Osteoblast (primary cell): Measurements from ENCODE around the gene PLGRKT. TPM values are rescaled to one million over a fixed set of nuclear protein-coding genes. Genes with fewer than 3 reads are reported as not detected.
A peak's percentile ranks its signal among the peaks of the same experiment; 100 is the strongest.

ENCODE experiments used
- DNase-seq: peaks from one replicate; pipeline ENCODE4 v3.0.0; 2011; ENCODE audit warnings: low spot score, mixed read lengths; ENCODE audit not compliant: insufficient read length; ENCODE audit errors: missing footprints
- H2AFZ ChIP-seq: 2 replicates; pipeline ENCODE4 v1.6.0; 2011; ENCODE audit warnings: mild to moderate bottlenecking, low read length
- H3K27ac ChIP-seq: 2 replicates; pipeline ENCODE4 v1.5.1; 2011; ENCODE audit warnings: mild to moderate bottlenecking, low read depth, low read length, moderate library complexity
- H3K27me3 ChIP-seq: 2 replicates; pipeline ENCODE4 v1.6.0; 2012; ENCODE audit warnings: mild to moderate bottlenecking, control low read depth, inconsistent platforms, low read length, moderate library complexity; ENCODE audit not compliant: insufficient read depth
- H3K36me3 ChIP-seq: 2 replicates; pipeline ENCODE4 v1.5.1; 2011; ENCODE audit warnings: mild to moderate bottlenecking, low read length, control low read depth, moderate library complexity; ENCODE audit not compliant: insufficient read depth
- H3K4me1 ChIP-seq: 2 replicates; pipeline ENCODE4 v1.5.1; 2011; ENCODE audit warnings: mild to moderate bottlenecking, low read length, control low read depth, moderate library complexity; ENCODE audit not compliant: insufficient read depth
- H3K4me2 ChIP-seq: 2 replicates; pipeline ENCODE4 v1.6.0; 2011; ENCODE audit warnings: mild to moderate bottlenecking, low read length; ENCODE audit not compliant: insufficient read depth
- H3K4me3 ChIP-seq: fragments of 200-600 bp; sonication (generic); 3 replicates; pipeline ENCODE4 v1.5.1; 2012; ENCODE audit warnings: mild to moderate bottlenecking, low read length, inconsistent platforms; ENCODE audit not compliant: insufficient read depth
- H3K79me2 ChIP-seq: 2 replicates; pipeline ENCODE4 v1.6.0; 2012; ENCODE audit warnings: mild to moderate bottlenecking, low read length, control low read depth, inconsistent platforms; ENCODE audit not compliant: insufficient read depth
- H3K9me3 ChIP-seq: 2 replicates; pipeline ENCODE4 v1.5.1; 2011; ENCODE audit warnings: low read depth, low read length, control low read depth
- H4K20me1 ChIP-seq: 2 replicates; pipeline ENCODE4 v1.6.0; 2012; ENCODE audit warnings: mild to moderate bottlenecking, low read length, control low read depth; ENCODE audit not compliant: insufficient read depth
- CTCF ChIP-seq: IDR thresholded peaks from 2 replicates; pipeline ENCODE4 v1.5.1; 2011; ENCODE audit warnings: mild to moderate bottlenecking, low read depth, low read length, moderate library complexity; ENCODE audit errors: extremely low read depth
- total RNA-seq: library from RNA; depleted of rRNA; stranded (reverse); fragments of >200 nt; gene quantifications from 2 replicates; pipeline ENCODE4 v1.2.3, GENCODE V29; 2012

The PLGRKT gene
- total RNA-seq, 1 donor = 15.6 TPM

DNA sequence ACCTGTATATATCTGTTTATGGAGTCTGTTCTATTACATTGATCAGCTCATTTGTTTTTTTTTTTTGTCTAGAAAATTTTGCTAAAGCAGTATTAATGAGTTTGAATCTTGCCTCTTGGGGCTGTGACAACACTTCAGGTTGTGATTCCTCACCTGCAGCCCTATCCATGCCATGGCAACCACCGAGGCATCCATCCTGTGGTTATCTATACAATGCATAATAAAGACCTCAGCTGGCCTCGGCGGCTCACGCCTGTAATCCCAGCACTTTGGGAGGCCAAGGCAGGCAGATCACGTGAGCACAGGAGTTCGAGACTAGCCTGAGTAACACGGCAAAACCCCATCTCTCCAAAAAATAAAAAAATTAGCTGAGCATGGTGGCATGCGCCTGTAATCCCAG, 44.5 kb upstream of the PLGRKT start:
- Histone ChIP-seq H3K27ac (no peak overlapping the region), H3K9me3 (no peaks in the 10 kb centered on the region)

DNA sequence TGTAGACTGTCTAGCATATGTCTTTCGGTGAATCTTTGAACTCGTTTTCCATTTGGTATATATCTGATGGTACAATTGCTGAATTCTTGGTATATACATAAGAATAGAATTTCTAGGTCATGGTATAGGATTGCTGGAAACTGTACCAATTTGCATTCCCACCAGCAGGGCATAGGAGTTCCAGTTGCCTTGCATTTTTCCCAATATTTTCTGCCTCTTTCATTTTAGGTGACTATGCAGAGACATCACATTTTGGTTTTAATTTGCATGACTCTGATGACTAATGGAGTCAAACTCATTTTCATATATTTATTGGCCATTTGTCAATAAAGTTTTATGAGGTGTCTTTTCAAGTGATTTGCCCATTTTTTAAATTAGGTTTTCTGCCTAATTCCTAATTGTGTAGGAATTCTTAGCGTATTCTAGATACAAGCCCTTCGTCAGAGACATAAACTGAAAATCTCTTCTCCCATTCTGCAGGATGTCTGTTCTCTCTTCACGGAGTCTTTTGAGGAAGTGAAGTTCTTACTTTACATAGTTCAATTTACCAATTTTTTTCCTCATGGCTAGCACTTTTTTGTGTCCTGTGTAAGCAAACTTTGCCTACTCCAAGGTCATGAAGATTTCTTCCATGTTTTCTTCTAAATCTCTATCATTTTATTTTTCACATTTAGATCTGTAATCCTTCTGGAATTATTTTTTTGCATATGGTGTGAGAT, 43.8 kb upstream of the PLGRKT start:
- no peaks in the 10 kb centered on the region for H4K20me1 ChIP-seq
- H3K4me1 ChIP-seq = no peaks in the 10 kb centered on the region
- no peak overlapping the region for H3K4me3 ChIP-seq
- TF ChIP-seq CTCF = peak; percentile 28
- H3K9me3 ChIP-seq = no peaks in the 10 kb centered on the region
- no peak for DNase-seq
- no peak overlapping the region for H3K27ac ChIP-seq
- no peak overlapping the region for H3K4me2 ChIP-seq
- no peaks in the 10 kb centered on the region for H3K79me2 ChIP-seq
- H3K27me3 ChIP-seq = no peaks in the 10 kb centered on the region
- H2AFZ ChIP-seq = no peak overlapping the region
- H3K36me3 ChIP-seq = no peaks in the 10 kb centered on the region

More for the DNA sequence above, 44.5 kb upstream of the PLGRKT start:
- no peaks in the 10 kb centered on the region for H4K20me1 ChIP-seq
- no peaks in the 10 kb centered on the region for H3K27me3 ChIP-seq
- no peak for TF ChIP-seq CTCF
- no peaks in the 10 kb centered on the region for H3K36me3 ChIP-seq
- no peaks in the 10 kb centered on the region for H3K4me1 ChIP-seq
- no peak for DNase-seq
- H2AFZ ChIP-seq = no peak overlapping the region
- H3K79me2 ChIP-seq = no peaks in the 10 kb centered on the region
- H3K4me2 ChIP-seq = no peak overlapping the region
- H3K4me3 ChIP-seq = no peak overlapping the region

GRCh38 chr9:5480919-5481318, 43.2 kb upstream of the PLGRKT start:
- Histone ChIP-seq H3K4me1 (no peaks in the 10 kb centered on the region), H2AFZ (no peak overlapping the region), H3K79me2 (no peaks in the 10 kb centered on the region), H3K27ac (no peak overlapping the region), H3K27me3 (no peaks in the 10 kb centered on the region), H3K4me3 (no peak overlapping the region), H3K4me2 (no peak overlapping the region), H3K36me3 (no peaks in the 10 kb centered on the region), H3K9me3 (no peaks in the 10 kb centered on the region), H4K20me1 (no peaks in the 10 kb centered on the region)
- no peak for TF ChIP-seq CTCF
- no peak for DNase-seq

DNA sequence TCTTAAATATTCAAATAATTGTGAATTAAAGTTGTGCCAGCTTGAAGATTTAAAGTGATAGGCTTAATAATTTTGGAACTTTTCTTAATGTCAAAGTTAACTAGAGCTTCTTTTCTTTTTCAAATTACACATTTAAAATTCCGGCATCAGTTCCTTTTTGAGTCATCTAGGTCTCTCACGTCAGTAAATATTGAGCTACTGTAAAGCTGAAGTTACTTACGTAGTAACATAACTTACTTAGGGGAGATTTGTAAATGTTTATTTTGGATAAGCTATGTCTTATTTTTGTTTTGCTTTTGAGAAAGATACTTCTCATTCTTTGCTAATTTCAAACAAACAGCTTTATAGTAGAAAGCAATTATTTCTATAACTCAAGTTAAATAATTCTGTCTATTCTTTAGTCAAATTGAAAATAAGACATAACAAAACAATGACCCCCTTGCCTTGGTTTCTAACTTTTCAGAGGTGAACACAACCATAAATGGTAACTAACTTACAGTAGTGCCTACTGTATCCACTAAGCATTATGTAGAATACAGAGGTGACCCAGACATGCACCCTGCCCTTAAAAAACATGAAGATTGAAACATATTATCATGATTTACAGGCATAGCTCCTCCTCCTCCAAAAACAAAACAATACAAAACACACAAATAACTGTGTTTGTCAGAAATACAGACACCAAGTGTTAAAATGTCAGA, 42.4 kb upstream of the PLGRKT start:
- H3K4me2 ChIP-seq = no peak overlapping the region
- H3K9me3 ChIP-seq = no peaks in the 10 kb centered on the region
- H3K4me1 ChIP-seq = no peaks in the 10 kb centered on the region
- H3K36me3 ChIP-seq = no peaks in the 10 kb centered on the region
- DNase-seq = no peak
- H2AFZ ChIP-seq = peak overlapping the region; percentile 53
- H3K27ac ChIP-seq = no peak overlapping the region
- no peak overlapping the region for H3K4me3 ChIP-seq
- H3K79me2 ChIP-seq = no peaks in the 10 kb centered on the region
- TF ChIP-seq CTCF = no peak
- no peaks in the 10 kb centered on the region for H4K20me1 ChIP-seq
- no peaks in the 10 kb centered on the region for H3K27me3 ChIP-seq
